GM21825 (cell line): Measurements from ENCODE around the gene HSPB9.

Source experiments
- ATAC-seq: cut with Tn5 transposase; IDR thresholded peaks from one replicate; pipeline ENCODE4 v1.9.1; 2021; ENCODE audit warnings: mild to moderate bottlenecking, moderate library complexity; ENCODE audit not compliant: unreplicated experiment

Gene HSPB9

DNA sequence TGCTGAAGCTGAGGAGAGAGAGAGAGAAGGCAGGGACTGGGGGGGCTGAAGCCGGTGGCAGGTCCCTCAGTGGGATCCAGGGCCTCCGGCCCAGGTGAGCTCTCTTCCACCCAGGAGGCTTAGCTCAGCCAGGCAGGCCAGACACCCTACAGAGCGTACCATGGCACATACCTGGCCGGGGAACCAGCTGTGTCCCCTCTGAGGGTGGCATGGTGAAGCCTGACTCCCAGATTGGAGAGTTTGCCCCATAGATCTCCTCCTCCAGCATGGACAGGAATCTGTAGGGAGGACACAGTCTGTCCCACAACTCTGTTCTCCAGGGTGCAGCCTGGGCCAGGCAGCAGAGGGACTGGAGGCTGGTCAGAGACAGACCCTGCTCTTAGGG is 4.5 kb upstream of the HSPB9 start:
- ATAC-seq, result no peak

DNA sequence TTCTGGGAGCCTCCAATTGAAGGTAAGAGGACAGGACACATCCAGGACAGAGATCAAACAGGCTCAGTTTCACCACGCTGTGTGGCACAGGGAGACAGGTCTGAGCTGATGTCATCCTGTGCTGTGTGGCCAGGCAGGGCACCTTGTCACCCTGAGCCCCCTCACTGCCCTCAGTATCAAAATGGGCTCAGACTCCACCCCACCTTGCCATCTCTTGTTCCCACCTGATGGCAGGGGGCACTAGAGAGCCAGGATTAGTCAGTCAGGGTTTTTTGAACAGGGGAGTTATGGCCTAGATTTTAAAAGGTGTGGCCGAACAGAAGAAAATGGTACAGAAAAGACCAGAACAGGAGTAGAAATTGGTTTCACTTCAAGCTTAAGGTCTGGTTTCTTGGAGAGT is 4.1 kb upstream of the HSPB9 start:
- ATAC-seq, result no peak

DNA sequence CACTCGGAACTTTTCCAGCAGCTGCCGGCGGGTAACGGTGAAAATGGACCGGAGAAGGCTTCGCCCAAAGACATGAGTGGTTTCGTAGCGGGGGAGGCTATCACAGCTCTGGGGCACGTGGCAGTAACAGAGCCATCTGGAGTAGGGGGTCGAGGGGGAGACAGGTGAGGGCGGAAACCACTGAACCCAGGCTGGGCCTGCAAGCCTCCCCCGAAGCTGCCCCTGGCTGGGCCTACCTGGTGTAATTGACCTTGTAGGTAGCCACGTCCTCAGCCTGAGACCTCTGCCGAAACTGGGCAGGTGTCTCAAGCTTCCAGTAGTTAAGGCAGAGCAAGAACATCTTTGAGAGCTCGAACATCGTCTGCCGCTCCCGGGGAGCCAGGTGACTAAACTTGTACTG is 3.3 kb upstream of the HSPB9 start:
- ATAC-seq, result no peak

DNA sequence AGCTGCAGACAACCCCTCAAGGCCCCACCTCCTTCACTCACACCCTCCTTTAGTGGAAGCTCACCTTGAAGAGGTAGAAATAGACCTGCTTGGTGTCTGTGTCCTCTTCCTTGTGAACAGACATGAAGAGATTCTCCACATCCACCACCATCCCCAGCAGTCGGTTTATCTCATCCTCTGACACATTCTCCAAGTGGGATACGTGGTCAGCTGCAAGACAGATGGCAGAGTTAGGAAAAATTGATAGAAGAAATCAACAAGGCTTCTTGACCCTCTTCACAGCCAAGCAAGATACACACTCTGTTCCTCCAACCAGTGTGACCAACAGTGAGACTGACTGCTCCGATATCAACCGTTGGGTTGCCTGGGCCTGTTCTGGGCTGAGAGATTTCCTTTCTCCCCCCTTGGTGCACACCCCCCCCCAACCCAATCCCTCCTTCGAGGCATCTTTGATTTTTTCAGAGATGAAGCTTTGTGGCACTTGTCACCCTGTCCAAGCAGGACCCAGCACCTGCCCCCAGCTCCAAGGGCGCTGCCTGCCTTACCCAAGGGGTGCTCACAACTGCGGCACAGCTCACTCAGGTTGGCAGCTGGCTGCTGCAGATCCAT is 2.3 kb upstream of the HSPB9 start:
- no peak for ATAC-seq

DNA sequence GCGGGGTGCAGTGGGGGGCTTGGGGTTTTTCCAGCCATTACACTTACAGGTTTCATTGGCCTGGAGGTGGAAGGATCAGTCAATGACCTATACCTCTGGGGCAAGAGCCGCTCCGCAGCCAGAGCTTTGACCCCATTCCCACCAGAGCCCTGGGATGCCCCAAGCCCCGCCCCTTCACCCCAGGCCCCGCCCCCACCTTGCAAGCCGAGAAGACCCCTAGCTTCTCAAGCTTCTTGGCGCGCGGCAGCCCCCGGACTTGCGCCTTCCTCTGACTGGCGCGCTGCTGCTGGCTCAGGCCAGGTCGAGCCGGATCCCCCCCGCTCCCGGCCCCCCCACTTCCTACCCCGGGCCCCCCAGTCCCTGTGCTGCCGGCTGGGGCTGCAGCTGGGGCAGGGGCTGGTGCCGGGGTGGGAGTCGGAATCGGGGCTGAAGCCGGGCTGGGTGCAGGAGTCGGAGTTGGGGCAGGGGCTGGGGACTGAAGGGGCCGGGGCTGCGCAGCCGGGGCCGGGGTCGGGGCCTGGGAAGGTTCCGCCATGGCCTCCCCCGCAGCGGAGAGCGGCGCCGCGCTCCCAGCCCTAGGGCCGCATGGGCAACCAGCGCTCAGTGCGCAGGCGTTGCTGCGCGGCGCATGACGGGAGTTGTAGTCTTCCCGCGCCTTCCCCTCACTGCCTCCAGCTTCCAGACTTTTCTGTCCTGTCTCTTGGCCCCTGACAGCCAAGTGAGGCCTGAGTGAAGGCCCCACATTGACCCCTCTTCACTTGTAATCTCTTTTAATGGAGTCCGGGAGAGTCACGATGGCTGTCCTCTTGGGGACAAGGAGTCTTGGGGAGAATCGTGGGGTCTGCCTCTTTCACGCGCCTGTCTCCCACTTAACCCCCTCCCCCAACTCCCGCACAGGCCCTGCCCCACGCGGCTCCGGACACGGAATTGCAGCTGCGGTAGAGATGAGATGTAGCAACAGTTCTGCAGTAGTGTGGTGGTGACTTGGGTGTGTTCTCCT is 1.5 kb upstream of the HSPB9 start, which contains the start of gene KAT2A:
KAT2A (minus strand) TSS at position 598 of the 1,000 bp plus-strand sequence; CDS start at position 535, 63 bp downstream.
- no peak for ATAC-seq

DNA sequence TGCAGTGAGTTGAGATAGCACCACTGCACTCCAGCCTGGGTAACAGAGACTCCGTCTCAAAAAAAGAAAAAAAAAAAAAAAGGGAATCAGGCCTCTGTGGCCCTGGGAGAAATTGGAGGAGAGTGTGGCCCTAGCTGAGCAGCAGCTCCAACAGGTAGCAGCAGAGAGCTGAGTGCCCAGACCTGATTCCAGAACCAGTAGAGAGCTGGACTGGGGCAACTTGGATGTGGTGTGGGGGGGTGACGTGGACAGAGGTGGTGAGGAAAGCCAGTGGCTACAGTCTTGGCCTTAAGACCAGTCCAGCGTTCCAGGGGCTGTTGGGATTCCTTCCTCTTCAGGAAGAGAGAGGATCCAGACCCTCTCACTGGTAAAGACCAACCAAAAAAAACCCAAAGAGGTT is 1.7 kb downstream of the HSPB9 start:
- ATAC-seq, result no peak

DNA sequence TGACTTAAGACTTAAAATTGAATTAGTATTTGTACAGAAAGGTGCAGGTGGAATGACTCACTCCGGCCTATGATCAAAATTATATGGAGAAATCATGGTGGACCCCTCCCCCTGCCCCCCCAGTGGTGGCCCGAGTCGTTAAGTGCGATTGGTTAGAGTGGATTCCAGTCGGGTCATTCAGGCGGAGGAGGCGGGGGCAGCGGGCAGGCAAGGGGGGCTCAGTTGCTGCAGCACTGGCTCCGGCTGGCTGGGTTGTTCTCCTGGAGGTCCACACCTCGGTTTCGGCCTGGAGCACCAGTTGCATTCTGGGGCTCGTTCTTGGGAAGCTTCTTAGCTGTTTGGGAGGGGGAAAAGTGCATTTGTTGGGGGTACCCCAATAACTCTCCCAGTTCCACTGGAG is 3.0 kb downstream of the HSPB9 start:
- ATAC-seq, result no peak

DNA sequence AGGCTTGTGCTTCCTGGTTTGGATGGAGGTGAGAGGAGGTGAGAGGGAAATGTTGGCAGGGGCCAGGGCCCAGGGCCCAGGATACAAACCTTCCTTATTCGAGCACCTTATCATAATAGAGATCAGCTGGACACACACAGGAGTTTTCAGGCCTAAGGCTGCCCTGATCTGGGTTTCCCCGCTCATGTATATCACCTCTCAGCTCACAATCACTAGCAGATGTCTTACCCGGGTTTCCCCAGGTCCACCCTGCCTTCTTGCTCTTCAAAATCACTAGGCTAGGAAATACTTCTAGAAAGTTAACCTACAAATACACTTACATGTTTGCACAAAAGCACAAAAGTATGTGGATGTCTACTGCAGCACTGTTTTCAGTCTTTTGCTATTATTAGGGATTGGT is 4.2 kb downstream of the HSPB9 start:
- ATAC-seq, result no peak

DNA sequence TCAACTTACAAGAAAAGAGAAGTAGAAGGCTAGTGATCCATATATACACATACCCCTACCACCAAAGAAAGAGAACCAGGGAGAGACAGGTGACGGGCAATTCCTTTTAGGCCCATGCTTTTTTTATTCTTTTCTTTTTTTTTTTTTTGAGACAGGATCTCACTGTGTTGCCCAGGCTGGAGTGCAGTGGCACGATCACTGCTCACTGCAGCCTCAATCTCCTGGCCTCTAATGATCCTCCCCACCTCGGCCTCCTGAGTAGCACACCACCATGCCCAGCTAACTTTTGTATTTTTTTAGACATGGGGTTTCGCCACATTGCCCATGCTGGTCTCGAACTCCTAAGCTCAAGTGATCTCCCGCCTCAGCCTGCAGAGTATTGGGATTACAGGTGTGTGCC is 4.8 kb downstream of the HSPB9 start:
- no peak for ATAC-seq

DNA sequence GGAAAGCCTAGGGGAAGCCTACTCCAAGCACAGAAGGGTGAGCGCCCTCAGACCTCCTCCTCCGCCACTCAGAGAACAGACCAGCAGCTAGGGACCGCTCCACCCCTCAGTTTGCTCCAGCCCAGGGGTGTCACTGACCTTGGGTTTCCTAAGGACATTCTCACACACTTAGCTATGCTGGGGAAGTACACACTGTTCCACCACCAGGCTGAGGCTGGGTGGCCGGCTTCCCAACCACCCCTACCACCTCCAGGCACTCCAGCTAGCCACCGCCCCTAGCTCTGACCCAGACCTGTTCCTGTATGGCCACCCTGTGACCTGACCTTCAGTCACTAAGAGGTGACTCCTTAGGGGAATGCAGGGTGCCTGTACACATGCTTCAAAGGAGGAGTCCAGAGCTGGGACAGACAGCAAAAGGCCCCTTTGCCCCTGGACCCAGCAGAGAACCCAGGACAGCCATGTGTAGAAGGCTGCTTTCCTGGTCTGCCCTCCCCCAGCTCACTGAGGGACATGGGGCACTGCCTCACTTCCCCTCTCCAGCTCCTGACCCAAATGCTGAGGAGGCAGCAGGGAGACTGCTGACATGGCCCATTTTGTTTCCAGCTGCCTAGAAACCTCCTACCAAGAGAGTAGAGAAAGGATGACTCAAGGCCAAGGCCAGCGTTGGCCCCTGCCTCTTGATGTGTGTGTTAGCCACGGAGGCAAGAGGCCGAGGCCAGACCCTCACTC is 6.7 kb downstream of the HSPB9 start:
- ATAC-seq, result no peak

DNA sequence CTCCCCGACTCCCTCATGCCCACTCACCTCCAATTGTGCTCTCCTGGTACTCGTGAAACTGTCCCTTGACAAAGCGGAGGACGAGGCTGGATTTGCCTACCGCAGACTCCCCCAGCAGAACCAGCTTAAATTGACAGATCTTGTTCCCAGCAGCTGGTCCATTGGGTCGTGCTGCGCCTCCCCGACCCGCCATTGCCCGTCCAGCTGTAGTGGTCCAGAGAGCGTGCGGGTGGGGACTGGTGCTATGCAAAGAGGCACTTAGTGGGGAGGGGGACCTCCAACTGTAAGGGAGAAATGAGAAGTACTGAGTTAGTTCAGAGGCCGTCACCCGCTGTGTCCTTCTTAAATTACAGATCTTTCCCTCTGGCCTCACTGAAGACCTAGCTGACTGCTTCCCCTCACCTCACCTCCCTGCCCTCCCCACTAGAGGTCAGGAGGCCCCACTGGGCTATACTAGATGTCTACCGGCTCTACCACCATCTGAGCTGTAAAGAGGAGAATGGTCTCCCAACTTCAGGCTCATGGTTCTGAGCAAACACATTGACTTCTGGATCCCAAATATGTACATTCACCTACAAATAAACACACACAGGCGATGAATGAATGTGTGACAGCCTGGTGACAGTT is 7.8 kb downstream of the HSPB9 start:
- ATAC-seq, result no peak

DNA sequence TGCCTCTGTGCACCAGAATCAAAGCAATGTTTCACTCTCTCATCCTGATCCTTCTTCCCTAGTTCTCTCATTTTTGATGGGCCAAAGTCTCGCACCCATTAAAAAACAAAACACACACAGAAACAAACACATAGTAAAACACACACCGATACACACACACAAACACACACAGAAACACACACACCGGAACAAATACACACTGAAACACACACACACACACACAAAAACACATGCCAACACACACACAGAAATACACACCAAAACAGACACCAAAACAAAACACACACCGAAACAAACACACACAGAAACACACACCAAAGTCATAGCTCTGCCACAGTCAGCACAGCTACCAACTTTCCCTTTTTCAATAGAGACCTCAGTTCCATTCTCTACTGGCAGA is 8.6 kb downstream of the HSPB9 start:
- no peak for ATAC-seq

DNA sequence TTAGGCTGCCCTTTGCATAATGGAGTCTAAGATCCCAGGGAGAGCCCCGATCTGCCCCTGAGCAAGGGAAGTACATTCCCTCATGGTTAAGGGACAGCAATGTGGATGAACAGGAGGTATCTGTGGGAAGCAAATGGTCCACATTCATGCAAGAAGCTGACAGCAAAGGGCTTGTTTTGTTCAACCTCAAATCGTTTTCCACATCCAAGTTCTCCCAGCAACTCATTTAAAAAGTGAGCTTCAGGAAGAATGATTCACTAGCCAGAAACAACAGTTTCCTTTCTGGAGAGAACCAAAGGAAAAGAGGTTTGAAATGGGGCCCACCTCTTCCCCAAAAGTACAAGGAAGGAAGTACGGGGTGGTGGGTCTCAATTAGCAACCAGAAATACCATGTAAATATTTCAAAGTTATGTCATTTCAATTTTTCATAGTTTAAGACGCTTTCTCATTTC is 9.4 kb downstream of the HSPB9 start:
- no peak for ATAC-seq

DNA sequence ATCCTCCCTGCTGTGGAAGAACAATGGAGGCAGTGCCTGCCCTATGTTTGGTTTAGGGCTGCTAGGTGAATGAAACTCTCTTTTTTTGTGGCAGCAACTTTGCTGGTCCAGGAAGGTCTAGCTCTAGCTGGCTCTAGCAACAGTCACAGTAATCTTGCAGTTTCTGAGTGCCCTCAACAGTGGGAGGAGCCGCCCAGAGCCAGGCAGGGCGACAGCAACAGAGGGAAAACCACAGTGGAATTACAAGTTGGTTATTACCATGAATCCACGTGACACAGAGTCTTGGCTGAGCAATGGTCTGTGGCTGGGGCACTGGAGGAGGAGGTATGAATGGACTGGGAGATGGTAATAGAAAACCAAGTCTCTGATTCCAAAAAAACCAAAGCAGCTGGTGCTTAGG is 10.3 kb downstream of the HSPB9 start:
- ATAC-seq, result peak; percentile 37

DNA sequence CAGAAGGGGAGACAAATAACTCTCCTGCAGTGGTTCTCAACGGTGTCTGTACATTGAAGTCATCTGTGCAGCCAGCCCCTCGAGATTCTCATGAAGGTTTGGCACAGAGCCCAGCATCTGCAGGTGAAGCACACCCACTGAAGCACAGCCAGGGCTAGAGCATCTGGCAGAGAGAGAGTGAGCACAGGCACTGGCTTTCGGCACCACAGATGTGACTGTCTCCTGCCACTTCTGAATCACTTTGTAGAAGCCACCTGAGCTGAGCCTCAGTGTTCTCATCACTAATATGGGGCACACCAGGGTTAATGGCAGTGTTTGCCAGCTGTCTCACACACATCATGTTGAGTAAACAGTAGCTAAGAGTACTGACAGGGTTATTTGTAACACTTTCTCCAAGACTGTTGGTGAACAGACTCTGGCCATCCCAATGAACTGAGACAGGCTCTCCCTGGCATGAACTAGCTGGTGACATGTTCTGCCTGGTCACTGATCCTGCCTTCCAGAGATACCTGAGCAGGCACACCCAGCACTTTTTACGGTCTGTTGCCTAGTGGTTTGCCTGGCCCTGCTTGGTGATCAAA is 10.9 kb downstream of the HSPB9 start:
- peak; percentile 44 for ATAC-seq

DNA sequence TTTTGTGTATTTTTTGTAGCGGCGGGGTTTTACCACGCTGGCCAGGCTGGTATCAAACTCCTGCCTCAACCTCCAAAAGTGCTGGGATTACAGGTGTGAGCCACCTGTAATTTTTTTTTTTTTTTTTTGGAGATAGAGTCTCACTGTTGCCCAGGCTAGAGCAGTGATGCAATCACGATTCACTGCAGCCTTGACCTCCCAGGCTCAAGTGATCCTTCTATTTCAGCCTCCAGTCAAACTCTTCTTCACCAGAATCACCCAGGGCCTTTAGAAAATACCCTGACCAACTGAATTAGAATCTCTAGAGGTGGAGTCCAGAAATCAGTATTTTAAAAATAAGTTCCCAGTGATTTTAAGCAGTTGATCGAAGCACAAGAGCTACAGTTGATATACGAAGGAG is 12.5 kb downstream of the HSPB9 start:
- no peak for ATAC-seq

DNA sequence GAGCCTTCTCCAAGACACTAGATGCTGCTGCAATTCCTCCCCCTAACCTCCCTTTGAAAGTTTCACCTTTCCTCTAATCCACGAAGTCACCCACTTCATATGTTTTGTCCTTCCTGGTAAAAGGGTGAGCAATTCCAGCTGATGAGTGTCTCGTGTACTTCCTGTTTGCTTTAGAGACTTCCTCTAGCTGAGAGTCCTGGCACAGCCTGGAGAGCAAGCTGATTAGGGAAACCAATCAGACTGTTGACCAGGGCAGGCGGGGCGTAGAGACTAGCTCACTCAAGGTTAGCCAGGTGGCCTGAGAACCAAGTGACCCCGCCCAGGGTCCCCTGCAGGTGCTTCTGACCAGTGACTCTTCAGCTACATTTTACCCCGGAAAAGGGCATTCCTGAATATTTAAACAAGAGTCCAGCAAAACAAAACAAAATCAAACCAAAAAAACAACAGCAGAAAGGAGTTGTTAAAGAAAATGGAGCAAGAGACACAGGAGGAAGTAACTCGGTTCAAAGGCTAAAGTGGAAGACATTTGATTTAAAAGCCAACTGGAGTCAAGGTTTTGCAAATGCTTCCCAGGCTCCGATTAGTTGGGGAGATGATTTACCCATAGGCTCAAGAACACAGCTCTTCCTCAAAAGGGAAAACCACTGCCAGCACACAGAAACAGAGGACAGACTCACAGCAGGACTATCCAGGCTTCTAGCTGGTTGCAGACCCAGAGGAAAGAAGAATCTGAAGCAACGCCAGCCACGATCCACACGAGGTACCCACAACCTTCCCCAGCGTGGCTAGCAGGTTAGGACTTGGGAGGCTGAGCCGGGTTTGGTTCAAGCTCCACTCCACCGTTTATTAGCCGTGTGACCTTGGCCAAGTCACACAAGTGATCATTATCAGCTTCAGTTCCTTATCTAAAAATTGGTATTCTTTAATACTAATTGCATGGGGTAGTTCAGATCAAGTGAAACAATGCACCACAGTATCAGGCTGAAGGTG is 13.4 kb downstream of the HSPB9 start:
- ATAC-seq, result no peak

DNA sequence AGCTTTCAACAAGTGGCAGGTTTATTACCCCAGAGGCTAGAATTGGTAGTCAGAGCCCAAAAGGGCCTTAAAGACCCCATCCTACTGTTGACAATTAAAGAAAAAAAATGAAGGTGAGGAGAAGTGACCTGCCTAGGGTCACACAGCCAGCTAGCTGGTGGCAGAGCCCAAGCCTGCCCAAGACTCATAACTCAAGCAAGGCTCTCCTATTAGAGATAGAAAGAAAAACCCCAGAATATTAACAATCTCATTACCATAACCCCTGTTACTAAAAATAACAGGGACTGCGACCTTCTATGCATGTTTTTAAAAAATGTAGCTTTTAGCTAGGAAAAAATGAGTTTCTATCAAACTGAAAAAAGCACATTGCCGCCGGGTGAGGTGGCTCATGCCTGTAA is 14.0 kb downstream of the HSPB9 start:
- ATAC-seq, result no peak

DNA sequence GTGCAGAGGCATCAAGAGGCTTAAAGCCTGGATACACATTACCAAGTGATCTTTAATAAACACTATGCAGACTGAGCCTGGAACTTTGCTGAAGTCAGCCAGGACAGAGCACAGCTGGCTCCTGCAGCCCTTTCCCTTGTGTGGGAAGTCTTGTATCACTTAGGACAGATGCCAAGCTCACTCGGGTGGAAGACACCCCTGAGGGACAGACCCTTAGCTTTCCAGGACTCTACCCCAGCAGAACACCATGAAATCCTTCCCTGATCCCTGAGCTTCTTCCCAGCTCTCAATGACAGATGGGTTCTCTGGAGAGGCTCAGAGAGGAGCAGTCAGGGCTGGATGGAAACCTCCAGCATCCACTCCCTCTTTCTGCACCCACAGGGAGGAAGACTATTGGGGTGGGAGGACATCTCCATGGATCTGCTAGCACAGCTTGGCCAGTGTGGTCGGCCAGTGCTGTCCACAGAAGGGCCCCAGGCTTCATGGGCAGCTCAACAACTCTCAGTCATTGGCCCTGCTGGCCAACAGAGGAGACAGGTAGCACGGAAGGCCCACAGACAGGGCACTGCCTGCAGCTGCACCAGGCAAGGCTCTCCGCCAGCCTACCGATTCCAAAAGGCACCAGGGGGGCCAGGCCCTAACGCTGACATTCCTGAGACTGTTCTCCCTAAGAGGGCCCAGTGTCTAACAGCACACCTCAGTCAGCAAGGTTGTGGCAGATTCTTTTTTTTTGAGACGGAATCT is 16.3 kb downstream of the HSPB9 start:
- no peak for ATAC-seq
